ENCODE measurements around the gene MARCKSL1.
"Not testable (repeated sequence)": the region's sequence is repeated elsewhere in the genome, so short reads cannot be mapped to it uniquely, and the experiment has no call there.

MARCKSL1 gene

GRCh38 chr1:32332290-32333079 lies 3.5 kb downstream of the MARCKSL1 start:
- DNase-seq: no peak

GRCh38 chr1:32331549-32331948 lies 4.5 kb downstream of the MARCKSL1 start:
- DNase-seq: no peak

- DNase-seq: no peak
Measured at GRCh38 chr1:32330558-32331151, 5.4 kb downstream of the MARCKSL1 start.

GRCh38 chr1:32329931-32330466 lies 6.0 kb downstream of the MARCKSL1 start:
- no peak for DNase-seq

- DNase-seq: no peak
Measured at GRCh38 chr1:32327204-32327603, 8.8 kb downstream of the MARCKSL1 start.

GRCh38 chr1:32321712-32322291 lies 14.2 kb downstream of the MARCKSL1 start:
- no peak for DNase-seq

- DNase-seq: no peak
Measured at GRCh38 chr1:32318127-32318869, 17.7 kb downstream of the MARCKSL1 start.

GRCh38 chr1:32316903-32317277 lies 19.1 kb downstream of the MARCKSL1 start:
- no peak for DNase-seq

GRCh38 chr1:32311709-32312393 lies 24.2 kb downstream of the MARCKSL1 start:
- DNase-seq: no peak

GRCh38 chr1:32309960-32310359 lies 26.1 kb downstream of the MARCKSL1 start:
- no peak for DNase-seq

GRCh38 chr1:32307324-32307723 lies 28.7 kb downstream of the MARCKSL1 start:
- peak; percentile 36 for DNase-seq

- DNase-seq: no peak
Measured at GRCh38 chr1:32305310-32305709, 30.7 kb downstream of the MARCKSL1 start.

GRCh38 chr1:32303997-32304622 lies 31.9 kb downstream of the MARCKSL1 start:
- DNase-seq: no peak

GRCh38 chr1:32303358-32303757 lies 32.7 kb downstream of the MARCKSL1 start:
- DNase-seq: no peak

GRCh38 chr1:32299327-32299726 lies 36.7 kb downstream of the MARCKSL1 start:
- DNase-seq: no peak

- not testable (repeated sequence) for DNase-seq
Measured at GRCh38 chr1:32298211-32298610, 37.8 kb downstream of the MARCKSL1 start.

GRCh38 chr1:32291708-32292538 lies 44.1 kb downstream of the MARCKSL1 start, which contains the start of gene HDAC1:
TSS of gene HDAC1 (plus strand) at chr1:32292083. CDS start at chr1:32292170, 87 bp downstream.
- DNase-seq: peak; percentile 96

- peak; percentile 57 for DNase-seq
Measured at GRCh38 chr1:32291145-32291707, 44.8 kb downstream of the MARCKSL1 start.

GRCh38 chr1:32289256-32289655 lies 46.8 kb downstream of the MARCKSL1 start:
- DNase-seq: no peak

GRCh38 chr1:32286763-32287162 lies 49.3 kb downstream of the MARCKSL1 start:
- no peak for DNase-seq

GRCh38 chr1:32285658-32286057 lies 50.4 kb downstream of the MARCKSL1 start:
- DNase-seq: no peak

Measured in fibroblast of skin of right quadriceps (primary cell).